OCI-LY1 (cell line): ENCODE measurements around the gene AGMO.

ENCODE experiments used
- EZH2 ChIP-seq: fragments of 200-600 bp; sonication (generic), shearing (Covaris generic); IDR thresholded peaks from 2 replicates; pipeline ENCODE4 v1.8.0; 2017; ENCODE audit warnings: borderline replicate concordance, mixed run types, mild to moderate bottlenecking, antibody characterized with exemption, low read length, moderate library complexity, mixed read lengths
- TF ChIP-seq, protein P1 (sequence below): fragments of 200-600 bp; sonication (generic), shearing (Covaris generic); IDR thresholded peaks from 2 replicates; pipeline ENCODE4 v1.5.1; 2017; ENCODE audit warnings: mild to moderate bottlenecking, antibody characterized with exemption, low read length, moderate library complexity, mixed read lengths

DNA sequence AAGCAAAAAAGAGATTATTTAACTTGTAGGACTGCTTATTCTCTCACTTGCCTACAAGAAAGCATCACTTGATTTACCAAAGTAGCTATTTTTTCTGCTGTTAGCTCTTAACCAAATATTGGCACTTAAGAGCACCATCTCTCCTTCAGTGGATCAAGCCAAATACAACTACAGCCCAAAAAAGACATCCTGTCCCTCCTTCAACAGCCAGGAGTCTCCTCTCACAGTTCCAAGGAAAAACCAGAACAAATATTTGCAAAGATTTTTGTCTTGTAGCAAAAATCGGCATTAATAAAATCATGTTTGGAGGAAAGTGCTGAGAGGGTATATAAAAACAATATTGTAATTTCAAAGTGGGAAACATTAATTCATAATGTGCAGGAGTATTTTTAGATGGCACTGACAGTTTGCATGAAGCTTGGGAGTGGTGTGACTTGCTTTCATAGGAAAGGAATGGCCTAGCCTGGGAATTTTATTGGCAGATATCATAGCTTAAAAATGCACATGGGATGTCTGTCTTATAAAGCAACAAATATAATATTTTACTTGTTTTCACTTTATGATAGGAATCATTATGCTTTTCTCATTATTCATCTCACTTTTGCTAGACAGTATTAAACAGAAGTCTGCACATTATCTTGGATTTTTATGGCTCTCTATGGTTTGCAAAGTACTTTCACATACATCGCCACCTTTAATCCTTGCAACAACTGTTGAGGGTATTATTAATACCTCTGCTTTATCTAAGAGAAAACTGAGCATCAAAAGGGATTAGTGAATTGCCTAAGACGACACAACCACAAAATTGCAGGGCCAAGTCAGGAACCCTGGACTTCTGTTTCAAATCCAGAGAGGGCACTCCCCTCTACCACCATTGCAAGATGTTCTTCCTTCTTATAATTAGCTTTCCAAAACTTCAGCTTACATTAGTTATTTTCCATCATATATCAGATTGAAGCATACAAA lies 103.5 kb downstream of the AGMO start:
- TF ChIP-seq, protein P1, sequence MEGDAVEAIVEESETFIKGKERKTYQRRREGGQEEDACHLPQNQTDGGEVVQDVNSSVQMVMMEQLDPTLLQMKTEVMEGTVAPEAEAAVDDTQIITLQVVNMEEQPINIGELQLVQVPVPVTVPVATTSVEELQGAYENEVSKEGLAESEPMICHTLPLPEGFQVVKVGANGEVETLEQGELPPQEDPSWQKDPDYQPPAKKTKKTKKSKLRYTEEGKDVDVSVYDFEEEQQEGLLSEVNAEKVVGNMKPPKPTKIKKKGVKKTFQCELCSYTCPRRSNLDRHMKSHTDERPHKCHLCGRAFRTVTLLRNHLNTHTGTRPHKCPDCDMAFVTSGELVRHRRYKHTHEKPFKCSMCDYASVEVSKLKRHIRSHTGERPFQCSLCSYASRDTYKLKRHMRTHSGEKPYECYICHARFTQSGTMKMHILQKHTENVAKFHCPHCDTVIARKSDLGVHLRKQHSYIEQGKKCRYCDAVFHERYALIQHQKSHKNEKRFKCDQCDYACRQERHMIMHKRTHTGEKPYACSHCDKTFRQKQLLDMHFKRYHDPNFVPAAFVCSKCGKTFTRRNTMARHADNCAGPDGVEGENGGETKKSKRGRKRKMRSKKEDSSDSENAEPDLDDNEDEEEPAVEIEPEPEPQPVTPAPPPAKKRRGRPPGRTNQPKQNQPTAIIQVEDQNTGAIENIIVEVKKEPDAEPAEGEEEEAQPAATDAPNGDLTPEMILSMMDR = no peak
- no peak for TF ChIP-seq EZH2
